ELR (cell line): ENCODE measurements around the gene PPP1R18.

Source experiments
- DNase-seq: peaks from one replicate; pipeline ENCODE4 v3.0.0-alpha.2; 2015; ENCODE audit warnings: low read depth

The PPP1R18 gene

DNA sequence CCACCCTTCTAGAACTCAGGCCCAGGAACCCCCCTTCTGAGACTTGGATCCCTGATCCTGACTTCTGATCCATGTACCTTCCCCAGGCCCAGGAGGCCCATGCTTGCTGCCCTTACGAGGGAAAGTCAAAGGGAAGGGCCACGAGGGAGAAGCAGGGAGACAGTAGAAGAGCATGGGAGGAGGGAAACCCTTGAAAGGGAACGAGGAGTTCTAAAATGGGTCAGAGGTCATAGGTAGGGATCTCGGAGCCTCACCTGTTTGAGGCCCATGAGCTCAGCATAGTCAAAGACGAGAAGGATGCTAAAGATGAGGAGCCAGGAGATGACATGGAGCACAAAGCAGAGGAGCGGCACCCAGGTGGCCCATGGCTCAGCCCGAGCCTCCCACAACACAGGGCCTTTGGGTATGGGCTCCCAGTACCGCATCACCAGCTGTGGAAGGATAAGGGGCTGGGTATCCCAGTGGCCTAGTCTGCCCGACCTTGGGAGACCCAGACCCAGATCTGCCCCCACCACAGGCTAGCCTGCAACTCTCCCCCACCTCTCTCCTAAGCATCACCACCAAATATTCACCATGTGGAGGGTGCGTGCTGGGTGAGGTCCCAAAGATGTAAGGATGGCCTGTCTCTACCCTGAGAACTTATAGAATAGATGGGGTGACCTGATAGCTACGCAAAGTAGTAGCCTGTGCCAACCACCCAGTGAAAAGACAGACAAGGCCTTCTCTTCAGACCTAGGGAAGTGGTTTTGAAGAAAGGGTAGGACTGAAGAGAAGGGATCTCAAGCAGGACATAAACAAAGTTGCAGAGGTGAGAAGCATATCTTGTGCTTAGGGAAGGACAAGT, 2.8 kb upstream of the PPP1R18 start:
- no peak for DNase-seq

DNA sequence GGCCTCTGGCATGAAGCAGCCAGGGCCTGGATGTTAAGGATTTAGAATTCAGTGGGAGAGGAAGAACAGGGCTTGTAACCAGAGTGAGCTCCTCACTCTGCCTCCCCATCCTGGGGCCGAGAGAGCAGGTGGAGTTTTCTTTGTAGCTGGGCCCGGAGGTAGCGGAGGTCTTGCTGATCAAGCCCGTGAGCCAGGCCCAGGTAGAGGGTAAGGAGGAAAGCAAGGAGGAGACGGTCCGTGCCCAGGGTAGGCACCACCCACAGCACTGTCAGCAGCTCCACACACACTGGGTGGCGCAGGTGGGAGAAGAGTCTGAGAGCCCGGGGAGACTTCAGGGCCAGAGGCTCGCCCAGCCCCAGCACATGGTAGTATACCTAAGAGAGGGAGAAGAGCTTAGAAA, 2.1 kb upstream of the PPP1R18 start:
- DNase-seq = no peak

DNA sequence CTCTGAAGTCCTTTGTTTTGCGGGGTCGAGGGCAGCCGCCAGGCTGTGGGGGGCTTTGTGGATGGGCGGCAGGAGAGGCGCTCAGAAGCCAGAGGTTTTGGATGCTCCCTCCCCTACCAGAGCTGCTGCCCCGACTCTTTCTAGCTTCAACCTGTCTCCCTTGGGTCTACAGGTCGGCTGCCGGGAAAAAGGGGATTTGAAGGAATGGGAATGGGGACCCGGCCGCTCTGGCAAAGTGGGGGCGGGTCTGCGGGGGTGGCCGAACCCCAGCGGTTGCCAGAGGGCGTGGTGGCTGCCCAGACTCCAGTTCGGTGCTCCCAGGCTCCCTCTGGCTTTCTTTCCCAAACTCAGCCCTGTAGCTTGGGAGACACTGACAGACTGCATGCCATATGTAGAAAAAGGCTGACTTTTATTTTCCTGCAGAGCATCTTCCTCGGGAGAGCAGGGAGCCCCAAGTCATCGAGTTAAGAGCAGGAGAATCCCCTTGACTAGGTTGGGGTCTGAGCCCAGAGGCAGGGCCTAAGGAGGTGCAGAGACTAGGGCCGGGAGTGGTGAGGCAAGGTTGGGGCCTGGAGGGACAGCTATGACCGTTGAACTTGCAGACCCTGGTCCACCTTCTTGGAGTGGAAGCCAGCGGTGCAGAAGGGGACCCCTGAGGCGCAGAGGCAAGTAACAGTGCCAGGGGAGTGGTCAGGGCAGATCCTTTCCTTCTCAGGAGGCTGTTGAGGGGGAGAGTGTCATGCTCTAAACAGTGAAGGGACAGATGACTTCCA, 1.4 kb upstream of the PPP1R18 start:
- peak; percentile 63 for DNase-seq

DNA sequence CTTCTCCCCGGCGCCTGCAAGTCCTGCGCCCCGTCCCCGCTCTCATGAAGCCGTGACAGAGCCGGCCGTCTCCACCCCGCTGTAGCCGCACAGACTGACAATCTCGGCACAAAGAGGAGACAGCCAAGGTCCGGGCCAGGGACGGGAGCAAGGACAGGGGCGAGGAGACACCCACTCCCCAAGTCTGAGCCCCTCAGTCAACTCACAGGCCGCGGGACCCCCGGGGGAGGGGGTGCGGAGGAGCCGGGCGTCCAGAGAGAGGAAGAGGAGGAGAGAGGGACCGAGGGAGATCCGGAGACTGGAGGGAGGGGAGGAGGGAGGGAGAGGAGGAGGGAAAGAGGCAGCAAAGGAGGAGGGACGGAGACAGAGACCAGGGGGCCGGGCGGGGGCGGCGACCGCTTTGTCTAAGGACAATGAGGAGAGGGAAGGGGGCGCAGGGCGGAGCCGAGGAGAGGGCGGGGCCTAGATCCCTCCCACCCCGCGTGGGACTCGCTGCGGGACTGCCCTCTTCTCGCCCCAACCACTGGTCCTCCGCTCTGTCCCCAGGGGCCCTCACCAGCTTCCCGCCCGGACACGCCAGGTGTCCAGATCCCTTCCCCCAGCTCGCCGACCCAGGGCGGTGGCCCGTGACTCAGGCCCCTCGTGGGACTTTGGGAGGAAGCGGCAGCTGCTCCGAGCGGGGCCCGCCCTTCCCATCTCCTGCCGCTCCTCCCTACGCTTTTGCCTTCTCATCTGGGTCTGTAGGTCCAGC, 638 bp upstream of the PPP1R18 start:
- DNase-seq = peak; percentile 98

DNA sequence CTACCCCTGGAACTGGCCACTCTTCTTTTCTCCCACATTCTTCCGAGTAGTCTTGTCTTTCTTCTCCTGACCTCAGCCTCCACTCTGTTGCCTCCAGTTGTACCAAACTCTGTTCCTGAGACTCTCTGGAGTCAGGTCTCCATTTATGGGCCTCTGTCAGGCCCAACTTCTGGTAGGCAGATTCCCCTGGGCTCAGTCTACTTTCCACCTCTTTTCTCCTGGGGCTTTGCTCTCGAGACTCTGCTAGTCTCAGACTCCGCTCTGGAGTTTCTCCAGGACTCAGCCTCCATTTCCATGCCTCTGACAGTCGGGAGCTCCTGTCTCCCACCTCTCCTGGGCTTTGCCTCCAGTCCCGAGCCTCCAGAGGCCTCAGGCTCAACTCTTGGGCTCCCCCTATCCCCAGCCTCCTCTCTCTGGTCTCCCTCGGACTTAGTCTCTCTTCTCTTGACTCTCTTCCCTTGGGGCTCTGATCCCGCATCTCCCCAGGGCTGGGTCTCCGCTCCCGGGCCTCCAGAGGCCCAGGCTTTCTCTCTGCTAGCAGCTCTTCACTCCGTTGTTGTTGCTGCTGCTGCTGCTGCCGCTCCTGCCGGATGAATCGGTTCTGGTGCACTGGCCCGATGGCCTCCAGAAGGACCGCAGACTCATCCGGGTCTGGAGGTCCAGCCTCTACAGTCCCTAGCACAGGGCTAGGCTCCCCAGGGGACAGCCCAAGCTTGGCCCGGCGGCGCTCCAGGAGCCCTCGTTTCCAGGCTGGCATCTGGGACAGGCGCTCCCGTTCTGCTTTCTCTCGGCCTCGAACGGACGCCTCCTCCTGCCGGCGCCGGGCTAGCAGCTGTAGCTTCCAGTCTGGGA, 1.1 kb downstream of the PPP1R18 start:
- peak; percentile 70 for DNase-seq

DNA sequence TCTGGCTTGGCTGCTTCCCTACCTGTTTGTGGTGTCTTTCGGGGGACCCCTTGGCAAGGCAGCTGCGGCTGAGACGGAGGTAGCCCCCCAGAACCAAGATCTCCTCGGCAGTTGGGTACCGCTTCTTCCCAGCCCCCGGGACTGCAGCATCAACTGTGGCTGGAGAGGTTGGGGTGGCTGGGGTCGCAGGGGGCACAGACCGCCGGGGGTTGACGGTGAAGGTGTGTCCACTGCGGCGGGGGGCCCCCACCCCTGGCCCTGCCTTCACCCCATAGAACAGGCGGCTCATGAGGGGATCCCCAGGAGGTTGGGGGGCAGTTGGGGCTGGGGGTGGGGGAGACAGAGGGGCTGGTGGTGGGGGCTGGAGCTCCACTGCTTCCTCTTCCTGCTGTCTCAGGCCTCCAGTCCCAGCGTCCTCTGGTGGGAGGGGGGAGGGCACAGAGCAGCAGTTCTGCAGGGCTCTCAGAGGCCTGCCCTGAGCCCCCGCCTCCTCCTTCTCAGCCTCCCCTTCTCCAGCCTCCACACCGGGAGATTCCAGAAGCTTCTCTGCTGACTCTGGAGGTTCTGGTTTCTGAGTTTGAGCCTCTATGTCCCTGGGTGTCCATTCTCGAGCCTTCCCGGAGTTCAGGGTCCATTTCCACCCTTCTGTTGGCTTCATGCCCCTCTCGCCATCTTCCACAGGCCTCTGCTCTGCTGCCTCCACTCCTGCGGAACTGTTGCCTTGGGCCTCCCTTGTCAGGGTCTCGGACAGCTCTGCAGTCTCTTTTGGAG, 1.9 kb downstream of the PPP1R18 start:
- peak; percentile 71 for DNase-seq

DNA sequence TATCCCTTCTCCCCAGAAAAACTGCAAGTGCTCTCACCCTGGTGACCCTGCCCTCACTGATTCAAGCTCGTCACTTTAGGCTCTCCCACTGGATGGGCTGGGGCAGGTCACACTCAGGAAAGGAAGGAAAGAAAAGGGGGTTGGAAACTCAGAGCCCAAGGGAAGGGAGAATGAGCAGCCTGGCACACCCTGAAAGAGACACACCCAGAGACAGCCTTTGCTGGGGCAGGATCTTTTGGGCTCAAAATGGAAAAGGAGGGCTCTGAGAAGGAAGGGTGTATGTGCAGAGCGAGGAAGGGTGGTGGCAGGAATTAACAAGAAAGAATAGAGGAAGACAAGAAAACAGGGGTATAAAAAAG, 2.5 kb downstream of the PPP1R18 start:
- peak; percentile 45 for DNase-seq

DNA sequence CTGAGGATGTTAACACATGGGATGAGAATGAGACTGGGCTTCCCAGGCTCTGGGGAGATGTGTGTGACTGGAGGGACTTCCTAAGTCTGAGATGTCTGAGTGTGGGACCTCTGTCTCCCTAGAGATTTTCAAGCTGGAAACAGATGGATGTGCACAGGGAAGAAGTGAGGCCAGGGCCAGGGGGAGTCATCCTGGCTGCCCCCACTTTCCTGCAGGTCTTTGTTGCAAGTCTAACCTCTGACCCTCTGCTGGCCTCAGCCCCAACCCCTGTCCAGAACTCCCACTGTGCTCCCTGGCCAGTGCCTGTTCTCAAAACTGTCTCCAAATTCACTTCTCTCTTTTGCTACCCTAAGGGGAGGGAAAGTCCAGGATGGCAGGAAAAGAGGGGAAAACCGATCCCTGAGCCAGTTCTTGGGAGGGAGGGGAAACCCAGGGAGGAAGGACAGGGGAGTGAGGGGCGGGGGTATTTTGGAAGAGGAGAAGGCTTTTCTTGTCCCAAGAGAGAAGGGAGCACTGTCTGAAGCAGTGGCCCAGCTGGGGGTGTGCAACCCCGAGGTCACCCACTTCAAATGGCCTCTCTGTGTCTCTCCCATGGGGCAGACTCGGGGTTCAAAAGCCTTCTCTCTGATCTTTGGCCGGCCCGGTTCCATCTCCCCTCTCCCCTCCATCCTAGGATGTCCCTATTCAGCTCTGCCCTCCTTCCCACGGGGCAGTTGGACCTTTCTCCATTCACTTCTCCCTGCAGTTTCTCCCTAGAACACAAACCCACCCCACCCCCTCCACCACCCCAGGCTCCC, 3.1 kb downstream of the PPP1R18 start:
- DNase-seq = no peak

DNA sequence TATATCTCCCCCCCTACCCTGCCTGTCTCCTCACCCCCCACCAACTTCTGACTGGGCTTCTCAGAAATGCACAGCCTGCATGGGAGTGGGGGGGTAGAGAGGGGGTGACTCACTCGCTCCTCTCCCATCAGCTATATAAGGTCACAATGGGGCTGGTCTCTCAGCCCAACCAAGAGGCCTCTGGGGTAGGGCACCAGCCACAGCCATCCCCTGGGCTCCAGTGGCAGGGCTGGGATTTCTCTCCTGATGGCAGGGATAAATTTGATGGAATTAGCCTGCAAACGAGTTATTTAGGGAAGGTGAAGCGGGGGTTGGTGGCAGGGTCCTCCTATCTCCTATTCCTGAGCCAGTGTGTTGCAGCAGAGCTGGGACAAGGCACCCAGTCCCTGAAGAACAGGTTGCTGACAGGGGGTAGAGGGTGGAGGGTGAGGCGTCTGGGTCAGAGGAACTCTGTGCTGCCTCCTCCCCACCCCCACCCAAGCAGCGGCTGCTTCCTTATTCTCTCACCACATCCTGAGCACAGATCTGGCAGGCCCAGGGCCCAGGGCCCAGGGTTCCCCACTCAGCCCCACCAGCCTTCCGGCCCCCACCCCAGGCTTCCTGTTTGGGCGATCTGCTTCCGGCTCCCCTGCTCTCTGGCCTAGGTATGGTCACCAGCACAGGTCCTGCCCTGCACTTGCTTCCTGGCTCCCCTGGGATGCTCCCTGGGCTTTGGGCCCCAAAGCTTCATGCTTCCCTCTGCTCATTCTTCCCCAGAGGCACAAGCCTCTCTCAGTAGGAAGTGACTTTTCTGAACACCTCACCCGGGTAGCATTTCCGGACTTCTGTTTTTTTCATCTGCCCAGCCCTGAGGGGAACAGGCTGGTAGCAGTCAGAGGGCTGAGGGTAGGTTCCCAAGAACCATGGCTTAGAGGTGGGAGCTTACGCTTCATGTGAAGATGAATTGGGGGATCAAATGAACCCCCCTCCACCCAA, 4.0 kb downstream of the PPP1R18 start:
- DNase-seq = peak; percentile 95

DNA sequence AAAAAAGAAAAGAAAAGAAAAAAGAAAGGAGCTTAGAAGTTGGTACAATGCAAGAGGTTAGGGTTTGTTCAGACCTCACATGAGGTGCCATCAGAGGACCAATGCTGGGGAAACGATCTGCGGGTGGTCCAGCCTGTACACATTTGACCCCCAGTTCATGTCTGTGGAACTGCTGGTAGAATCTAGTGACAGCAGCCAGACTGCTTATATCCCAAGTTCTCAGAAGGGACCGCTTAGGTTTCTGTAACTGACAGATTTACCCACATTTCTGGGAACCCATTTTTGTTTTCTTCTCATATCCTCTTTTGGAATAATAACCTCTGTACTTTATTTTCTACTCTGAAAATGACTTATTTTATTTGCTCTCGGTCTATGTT, 4.7 kb downstream of the PPP1R18 start:
- no peak for DNase-seq

DNA sequence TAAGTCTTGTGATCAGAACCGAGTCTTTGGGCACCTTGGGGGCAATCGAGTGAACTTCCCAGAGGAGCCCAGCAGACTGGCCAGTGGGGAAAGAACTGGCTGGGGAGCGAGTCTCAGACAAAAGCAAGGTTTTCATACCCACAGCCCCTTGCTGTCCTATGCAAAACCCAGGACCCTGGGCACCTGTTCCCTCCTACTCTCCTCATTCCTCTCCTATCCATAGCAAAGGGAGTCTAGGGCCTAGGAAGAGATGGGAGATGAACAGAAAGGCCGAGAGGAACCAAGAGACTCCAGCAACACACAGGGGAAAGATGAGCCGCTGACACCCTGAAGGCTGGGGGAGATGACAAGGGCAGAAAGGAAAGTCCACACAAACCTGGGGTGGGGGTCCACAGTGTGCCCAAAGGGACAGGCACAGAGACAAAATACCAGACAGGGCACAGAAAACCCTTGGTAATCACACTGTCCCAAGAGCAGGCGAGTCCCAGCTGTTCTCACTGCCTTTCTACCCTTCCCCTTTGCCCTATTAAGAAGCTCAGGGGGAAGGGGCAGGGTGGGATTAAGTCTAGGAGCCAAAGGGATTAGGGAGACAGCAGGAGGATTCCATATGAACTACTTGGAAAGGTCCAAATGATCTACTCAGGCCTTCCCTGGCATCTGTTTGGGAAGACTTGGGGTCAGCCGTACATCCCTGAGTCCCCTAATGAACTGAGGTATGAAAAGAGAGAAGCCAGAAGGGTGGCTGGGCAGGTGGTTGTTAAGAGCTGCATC, 6.5 kb downstream of the PPP1R18 start:
- no peak for DNase-seq

DNA sequence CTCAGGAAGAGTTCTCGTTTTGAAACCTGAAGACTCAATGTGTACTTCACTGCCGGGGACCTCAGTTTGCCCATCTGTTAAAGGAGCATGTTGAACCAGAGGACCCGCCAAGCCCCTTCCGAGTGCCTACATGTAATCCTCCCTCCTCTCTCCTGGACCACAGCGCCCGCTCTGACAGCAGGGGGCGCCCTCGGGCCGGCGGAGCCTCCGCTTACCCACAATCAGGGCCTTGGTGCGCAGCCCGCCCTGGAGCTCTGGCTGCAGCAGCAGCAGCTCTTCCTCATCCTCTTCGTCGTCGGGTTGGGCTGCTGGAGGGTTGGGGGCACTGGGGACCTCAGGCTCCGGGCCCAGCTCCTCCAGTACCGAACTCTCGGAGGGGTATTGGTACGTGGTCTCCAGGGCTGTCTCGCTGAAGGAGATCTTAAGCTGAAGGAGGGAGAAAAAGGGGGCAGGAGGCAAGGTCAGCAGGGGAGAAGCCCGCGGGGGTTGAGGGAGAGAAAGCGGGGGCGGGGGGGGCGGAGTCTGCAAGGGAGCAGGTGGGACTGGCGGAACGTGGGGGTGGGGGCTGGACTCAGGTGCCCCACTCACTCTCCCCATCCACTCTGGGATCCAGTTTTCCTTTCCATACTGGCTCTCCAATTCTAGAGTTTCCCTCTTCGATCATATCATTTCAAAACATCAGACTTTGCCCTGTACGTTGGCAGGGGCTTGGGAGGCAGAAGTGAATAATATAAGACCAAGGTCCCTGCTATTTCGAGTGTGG, 7.3 kb downstream of the PPP1R18 start:
- DNase-seq = peak; percentile 79

DNA sequence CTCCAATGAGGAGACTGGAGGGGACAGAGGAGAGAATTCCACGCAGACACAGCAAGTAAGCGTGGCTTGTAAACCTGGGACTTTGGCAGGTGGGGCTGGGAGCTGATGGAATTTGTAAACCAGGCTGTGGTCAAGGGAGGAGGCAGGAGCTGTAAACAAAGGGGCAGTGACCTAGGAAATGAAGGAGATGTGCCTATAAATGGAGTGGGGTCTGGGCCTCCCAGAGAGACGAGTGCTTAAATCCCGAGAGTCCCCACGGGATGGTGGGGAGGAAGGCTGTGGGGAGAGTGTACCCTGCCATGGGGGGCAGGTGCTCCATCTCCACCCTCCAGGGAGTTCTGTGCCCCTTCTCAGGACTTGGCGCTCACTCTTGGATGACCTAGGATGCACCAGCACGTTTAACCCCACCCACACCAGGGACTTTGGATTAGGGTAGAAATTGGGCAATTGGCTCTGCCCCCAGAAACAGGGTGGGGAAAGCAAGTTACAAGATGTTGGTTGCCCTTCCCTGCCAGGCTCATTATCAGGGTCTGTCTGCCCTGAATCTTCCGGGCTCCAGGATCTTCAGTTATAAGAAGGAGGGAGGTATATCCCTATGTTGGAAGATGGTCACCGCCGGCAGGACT, 9.7 kb downstream of the PPP1R18 start:
- no peak for DNase-seq

DNA sequence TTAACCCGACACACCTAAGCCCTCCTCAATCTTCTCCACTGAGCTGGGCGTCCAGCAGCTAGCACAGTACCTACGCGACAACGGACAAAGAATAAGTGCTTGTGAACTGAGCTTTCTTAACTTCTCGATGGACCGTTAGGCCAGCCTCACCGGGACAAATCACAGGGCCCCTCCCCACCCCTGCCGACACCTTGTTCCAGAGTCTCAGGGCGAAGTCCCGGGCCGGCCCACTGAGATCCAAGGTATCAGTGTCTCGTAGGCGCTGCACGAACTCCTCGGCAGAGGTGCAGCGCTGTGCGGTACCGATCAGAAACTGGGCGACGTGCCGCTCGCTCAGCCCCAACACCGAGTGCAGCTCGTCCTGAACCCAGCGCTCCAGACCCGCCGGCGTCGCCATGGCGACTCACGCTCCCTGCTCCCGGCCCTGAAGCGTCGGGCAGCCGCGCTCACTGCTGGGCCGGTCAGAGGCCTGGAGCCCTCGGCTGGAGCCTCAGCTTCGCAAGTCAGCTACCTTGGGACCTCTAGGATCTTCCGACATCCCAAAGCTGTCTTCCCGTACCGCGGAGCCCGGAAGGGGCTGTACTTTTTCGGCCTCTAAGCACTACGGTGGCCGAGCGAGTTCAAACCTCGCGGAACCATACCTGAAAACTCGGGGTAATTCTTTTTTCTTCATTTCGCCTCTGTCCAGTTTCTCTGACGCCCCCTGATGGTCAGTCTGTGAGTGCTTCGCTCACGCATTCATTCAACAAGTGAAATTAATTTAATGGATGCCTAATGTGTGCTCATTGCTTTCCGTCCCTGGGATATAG, 13.8 kb downstream of the PPP1R18 start, which contains the start of gene DHX16:
Gene DHX16 (minus strand): TSS at position 562 of the 809 bp plus-strand sequence. CDS start 165 bp downstream, at position 397.
- DNase-seq = peak; percentile 99

DNA sequence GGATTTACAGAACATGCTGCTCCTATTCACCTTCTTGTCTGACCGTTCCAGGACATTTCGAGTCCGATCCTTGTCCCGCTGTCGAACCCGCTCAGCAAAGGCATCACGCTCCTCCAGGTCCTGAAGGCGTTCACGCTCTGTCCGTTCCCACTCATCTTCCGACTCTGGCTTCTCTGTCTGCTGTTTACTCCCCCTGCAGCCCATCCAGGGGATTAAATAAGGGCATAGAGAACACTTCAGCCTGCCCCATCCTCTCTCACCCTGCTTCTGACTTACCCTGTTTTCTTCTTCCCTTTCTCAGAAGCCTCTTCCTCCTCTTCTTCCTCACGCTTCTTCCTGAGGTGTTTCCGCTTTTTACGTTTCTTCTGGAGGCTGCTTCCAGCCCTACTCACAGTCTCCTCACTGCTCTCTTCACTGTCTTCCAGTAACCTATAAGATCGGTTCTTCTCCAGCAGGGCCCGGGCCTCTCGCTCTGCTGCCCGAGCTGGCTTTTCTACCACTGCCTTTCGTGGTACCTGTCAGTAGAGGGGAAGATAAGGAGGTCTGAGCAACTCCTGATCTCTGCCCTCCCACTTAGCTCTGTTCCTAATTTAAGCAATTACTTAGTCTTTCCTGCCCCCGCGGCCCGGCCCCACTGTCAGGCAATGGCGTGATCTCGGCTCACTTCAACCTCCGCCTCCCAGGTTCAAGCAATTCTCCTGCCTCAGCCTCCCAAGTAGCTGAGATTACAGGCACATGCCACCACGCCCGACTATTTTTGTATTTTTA, 15.5 kb downstream of the PPP1R18 start:
- no peak for DNase-seq
